ENCODE data around the gene ULBP1. TPM values are rescaled to one million over a fixed set of nuclear protein-coding genes. Genes with fewer than 3 reads are reported as not detected.
A peak's percentile ranks its signal among the peaks of the same experiment; 100 is the strongest.
"Not testable (repeated sequence)": the region's sequence is repeated elsewhere in the genome, so short reads cannot be mapped to it uniquely, and the experiment has no call there.

The ULBP1 gene
- total and polyA plus RNA-seq, 8 donors, result 1.1 to 6.0 (median 3.8) TPM

- H3K9me3 ChIP-seq, result no peaks in the 10 kb centered on the region
- peak; percentile 92 to 97 (median 96) for DNase-seq
- intact Hi-C loops (cut with DNase I), result loop anchor here in 1 of 2 donors (5.0 kb wide), 1 partner anchor 68 kb away; no protein-coding TSS in a partner anchor
- H3K36me3 ChIP-seq, result no peaks in the 10 kb centered on the region
- TF ChIP-seq CTCF (IDR thresholded peaks at IDR 0.05), result no peak
- H3K4me1 ChIP-seq, result peaks cover 0 to 13% of the 10 kb centered on the region in 2 donors
- peaks cover 0 to 78% of the 10 kb centered on the region in 2 donors for H3K27me3 ChIP-seq
- H3K27ac ChIP-seq, result peak overlapping the region in 1 of 2 donors; percentile 46
- peak overlapping the region; percentile 50 to 52 for H3K4me3 ChIP-seq
- peak; percentile 98 for ATAC-seq
Observed at GRCh38 chr6:150004783-150005717, 41.3 kb downstream of the ULBP1 start.

- TF ChIP-seq CTCF (IDR thresholded peaks at IDR 0.05), result no peak
- H3K27ac ChIP-seq, result no peak overlapping the region
- no peak for ATAC-seq
- H3K27me3 ChIP-seq, result peaks cover 0 to 85% of the 10 kb centered on the region in 2 donors
- H3K9me3 ChIP-seq, result no peaks in the 10 kb centered on the region
- H3K4me1 ChIP-seq, result peaks cover 0 to 13% of the 10 kb centered on the region in 2 donors
- peak overlapping the region; percentile 50 to 52 for H3K4me3 ChIP-seq
- no peak for DNase-seq
- intact Hi-C loops (cut with DNase I), result loop anchor here in 1 of 2 donors (5.0 kb wide), 1 partner anchor 69 kb away; no protein-coding TSS in a partner anchor
- no peaks in the 10 kb centered on the region for H3K36me3 ChIP-seq
Observed at GRCh38 chr6:150005761-150006651, 42.3 kb downstream of the ULBP1 start.

- Histone ChIP-seq H3K4me3 (no peak overlapping the region), H3K27me3 (peaks cover 4 to 88% of the 10 kb centered on the region in 2 donors), H3K4me1 (peaks cover 0 to 13% of the 10 kb centered on the region in 2 donors), H3K9me3 (no peaks in the 10 kb centered on the region), H3K36me3 (no peaks in the 10 kb centered on the region), H3K27ac (no peak overlapping the region)
- no peak for DNase-seq
- intact Hi-C loops (cut with DNase I), result loop anchor here in 1 of 2 donors (5.0 kb wide), 1 partner anchor 70 kb away; no protein-coding TSS in a partner anchor
- TF ChIP-seq CTCF (IDR thresholded peaks at IDR 0.05), result peak; percentile 33 to 36
- no peak for ATAC-seq
Observed at GRCh38 chr6:150006961-150007464, 43.3 kb downstream of the ULBP1 start.

GRCh38 chr6:150008588-150008987 lies 44.8 kb downstream of the ULBP1 start:
- H3K36me3 ChIP-seq, result no peaks in the 10 kb centered on the region
- H3K4me3 ChIP-seq, result no peak overlapping the region
- no peak for TF ChIP-seq CTCF (IDR thresholded peaks at IDR 0.05)
- H3K4me1 ChIP-seq, result peaks cover 0 to 13% of the 10 kb centered on the region in 2 donors
- no peak overlapping the region for H3K27ac ChIP-seq
- peaks cover 14 to 99% of the 10 kb centered on the region in 2 donors for H3K27me3 ChIP-seq
- ATAC-seq, result no peak
- intact Hi-C loops (cut with DNase I), result loop anchor here in 1 of 2 donors (5.0 kb wide), 1 partner anchor 71 kb away; no protein-coding TSS in a partner anchor
- no peaks in the 10 kb centered on the region for H3K9me3 ChIP-seq
- no peak for DNase-seq

- H3K27ac ChIP-seq; H3K4me3 ChIP-seq; DNase-seq; ATAC-seq; intact Hi-C loops (cut with DNase I); H3K36me3 ChIP-seq; H3K4me1 ChIP-seq; H3K9me3 ChIP-seq: not testable (repeated sequence)
- H3K27me3 ChIP-seq, result peaks cover 41 to 100% of the 10 kb centered on the region in 2 donors
Observed at GRCh38 chr6:150012846-150013784, 49.4 kb downstream of the ULBP1 start.

- DNase-seq; H3K27ac ChIP-seq; H3K4me3 ChIP-seq; H3K9me3 ChIP-seq; ATAC-seq; H3K36me3 ChIP-seq; H3K4me1 ChIP-seq; intact Hi-C loops (cut with DNase I): not testable (repeated sequence)
- H3K27me3 ChIP-seq, result peaks cover 41 to 100% of the 10 kb centered on the region in 2 donors
Observed at GRCh38 chr6:150013785-150014622, 50.3 kb downstream of the ULBP1 start.
